ENCODE data around the gene AOC3.

The AOC3 gene

GRCh38 chr17:42850954-42851353, at the start of gene AOC3:
Gene AOC3, plus strand, starts transcription at chr17:42851199. Its CDS starts 145 bp downstream, at chr17:42851344.
- DNase-seq = no peak

- no peak for DNase-seq
Observed at GRCh38 chr17:42803074-42803883, 47.7 kb upstream of the AOC3 start.

GRCh38 chr17:42804918-42805367, 46.1 kb upstream of the AOC3 start:
- DNase-seq = no peak

- no peak for DNase-seq
Observed at GRCh38 chr17:42806249-42806648, 44.8 kb upstream of the AOC3 start.

- no peak for DNase-seq
Observed at GRCh38 chr17:42809250-42809649, 41.7 kb upstream of the AOC3 start.

GRCh38 chr17:42814633-42815399, 36.2 kb upstream of the AOC3 start:
- peak; percentile 18 for DNase-seq

- no peak for DNase-seq
Observed at GRCh38 chr17:42817866-42818265, 33.1 kb upstream of the AOC3 start.

GRCh38 chr17:42818379-42818778, 32.6 kb upstream of the AOC3 start:
- DNase-seq = no peak

GRCh38 chr17:42819939-42820535, 31.0 kb upstream of the AOC3 start:
- peak; percentile 79 for DNase-seq

GRCh38 chr17:42821176-42821575, 29.8 kb upstream of the AOC3 start:
- DNase-seq = no peak

GRCh38 chr17:42827472-42827871, 23.5 kb upstream of the AOC3 start:
- DNase-seq = no peak

- DNase-seq = no peak
Observed at GRCh38 chr17:42830971-42831370, 20.0 kb upstream of the AOC3 start.

GRCh38 chr17:42832213-42832933, 18.6 kb upstream of the AOC3 start:
- DNase-seq = no peak

- peak; percentile 80 for DNase-seq
Observed at GRCh38 chr17:42832934-42833766, 17.8 kb upstream of the AOC3 start, which contains the start of gene PSME3. Gene PSME3, plus strand, starts transcription at chr17:42833397. Its CDS starts 235 bp downstream, at chr17:42833632.

- DNase-seq = peak; percentile 13
Observed at GRCh38 chr17:42833767-42834422, 17.1 kb upstream of the AOC3 start.

GRCh38 chr17:42835732-42836131, 15.3 kb upstream of the AOC3 start:
- no peak for DNase-seq

- no peak for DNase-seq
Observed at GRCh38 chr17:42841975-42842685, 8.9 kb upstream of the AOC3 start.

- DNase-seq = peak; percentile 4
Observed at GRCh38 chr17:42843358-42843934, 7.6 kb upstream of the AOC3 start.

- DNase-seq = no peak
Observed at GRCh38 chr17:42844271-42844670, 6.7 kb upstream of the AOC3 start, which contains the start of gene AOC2. Gene AOC2, plus strand, starts transcription at chr17:42844580. Its CDS starts 47 bp downstream, at chr17:42844627.
